ENCODE results near the gene THAP11.

GRCh38 chr16:67869653-67870052 lies 27.5 kb downstream of the THAP11 start:
- TF ChIP-seq POLR2AphosphoS5 (IDR thresholded peaks at IDR 0.05) = no peak
- TF ChIP-seq, protein P1, sequence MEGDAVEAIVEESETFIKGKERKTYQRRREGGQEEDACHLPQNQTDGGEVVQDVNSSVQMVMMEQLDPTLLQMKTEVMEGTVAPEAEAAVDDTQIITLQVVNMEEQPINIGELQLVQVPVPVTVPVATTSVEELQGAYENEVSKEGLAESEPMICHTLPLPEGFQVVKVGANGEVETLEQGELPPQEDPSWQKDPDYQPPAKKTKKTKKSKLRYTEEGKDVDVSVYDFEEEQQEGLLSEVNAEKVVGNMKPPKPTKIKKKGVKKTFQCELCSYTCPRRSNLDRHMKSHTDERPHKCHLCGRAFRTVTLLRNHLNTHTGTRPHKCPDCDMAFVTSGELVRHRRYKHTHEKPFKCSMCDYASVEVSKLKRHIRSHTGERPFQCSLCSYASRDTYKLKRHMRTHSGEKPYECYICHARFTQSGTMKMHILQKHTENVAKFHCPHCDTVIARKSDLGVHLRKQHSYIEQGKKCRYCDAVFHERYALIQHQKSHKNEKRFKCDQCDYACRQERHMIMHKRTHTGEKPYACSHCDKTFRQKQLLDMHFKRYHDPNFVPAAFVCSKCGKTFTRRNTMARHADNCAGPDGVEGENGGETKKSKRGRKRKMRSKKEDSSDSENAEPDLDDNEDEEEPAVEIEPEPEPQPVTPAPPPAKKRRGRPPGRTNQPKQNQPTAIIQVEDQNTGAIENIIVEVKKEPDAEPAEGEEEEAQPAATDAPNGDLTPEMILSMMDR (IDR thresholded peaks at IDR 0.05 in 8 of 11, conservative IDR thresholded peaks at IDR 0.05 in 3 of 11) = no peak

All from spleen (tissue), 7 donors.